Keratinocyte (primary cell): ENCODE measurements around the gene SMARCA2. TPM values are rescaled to one million over a fixed set of nuclear protein-coding genes. Genes with fewer than 3 reads are reported as not detected.

Experiments
- DNase-seq: peaks from one replicate; pipeline ENCODE4 v3.0.0-alpha.2; 2011; ENCODE audit warnings: low read depth, missing footprints, low spot score
- FAIRE-seq: peaks from 2 replicates; lab custom pipeline; 2011; peaks lifted over from hg19 to GRCh38; lab: Jason Lieb, UNC
- H2AFZ ChIP-seq: 2 replicates; pipeline ENCODE4 v1.6.0; 2012; ENCODE audit warnings: low read length, control low read depth, inconsistent platforms; ENCODE audit not compliant: control insufficient read depth
- H3K27ac ChIP-seq: 2 replicates; pipeline ENCODE4 v1.5.1; 2011; ENCODE audit warnings: low read length; ENCODE audit not compliant: control insufficient read depth, insufficient read depth
- H3K27me3 ChIP-seq: 3 replicates; pipeline ENCODE4 v1.6.0; 2011; ENCODE audit warnings: low read length; ENCODE audit not compliant: control insufficient read depth, insufficient read depth; ENCODE audit errors: extremely low read depth
- H3K36me3 ChIP-seq, 2 experiments: 2 replicates in 1 of 2; 3 replicates in 1 of 2; pipeline ENCODE4 v1.5.1; 2011; ENCODE audit warnings: low read length in 2 of 2, mild to moderate bottlenecking in 1 of 2; ENCODE audit not compliant: control insufficient read depth in 2 of 2, insufficient read depth in 2 of 2; ENCODE audit errors: extremely low read depth in 1 of 2
- H3K4me1 ChIP-seq: 3 replicates; pipeline ENCODE4 v1.5.1; 2011; ENCODE audit warnings: low read length; ENCODE audit not compliant: control insufficient read depth, insufficient read depth; ENCODE audit errors: extremely low read depth
- H3K4me2 ChIP-seq: 3 replicates; pipeline ENCODE4 v1.6.0; 2011; ENCODE audit warnings: low read depth, low read length; ENCODE audit not compliant: control insufficient read depth, insufficient read depth; ENCODE audit errors: extremely low read depth
- H3K4me3 ChIP-seq, 3 experiments: fragments of 200-600 bp in 1 of 3; sonication (generic) in 1 of 3; 2 replicates in 2 of 3; 3 replicates in 1 of 3; pipeline ENCODE4 v1.5.1; 2011 to 2016; ENCODE audit warnings: low read length in 3 of 3, mild to moderate bottlenecking in 3 of 3, control low read depth in 2 of 3, inconsistent platforms in 1 of 3, low read depth in 1 of 3, mixed read lengths in 1 of 3, mixed run types in 1 of 3, moderate library complexity in 1 of 3; ENCODE audit not compliant: control insufficient read depth in 2 of 3, insufficient read depth in 2 of 3; ENCODE audit errors: extremely low read depth in 1 of 3
- H3K79me2 ChIP-seq: 2 replicates; pipeline ENCODE4 v1.6.0; 2012; ENCODE audit warnings: low read length; ENCODE audit not compliant: control insufficient read depth, insufficient read depth
- H3K9ac ChIP-seq: 3 replicates; pipeline ENCODE4 v1.6.0; 2011; ENCODE audit warnings: low read length; ENCODE audit not compliant: control insufficient read depth, insufficient read depth; ENCODE audit errors: extremely low read depth
- H3K9me1 ChIP-seq: 3 replicates; pipeline ENCODE4 v1.6.0; 2011; ENCODE audit warnings: low read length; ENCODE audit not compliant: control insufficient read depth, insufficient read depth; ENCODE audit errors: extremely low read depth
- H3K9me3 ChIP-seq: 2 replicates; pipeline ENCODE4 v1.5.1; 2012; ENCODE audit warnings: low read depth, low read length; ENCODE audit not compliant: control insufficient read depth
- H4K20me1 ChIP-seq: 3 replicates; pipeline ENCODE4 v1.6.0; 2011; ENCODE audit warnings: low read length; ENCODE audit not compliant: control insufficient read depth, insufficient read depth; ENCODE audit errors: extremely low read depth
- CTCF ChIP-seq, 3 experiments: IDR thresholded peaks in 1 of 3; conservative IDR thresholded peaks in 1 of 3; optimal IDR thresholded peaks in 1 of 3; 2 replicates in 2 of 3; 3 replicates in 1 of 3; pipeline versions ENCODE3 to v1.5.1; 2011; ENCODE audit warnings: low read length in 3 of 3, mild to moderate bottlenecking in 3 of 3, moderate library complexity in 2 of 3, control low read depth in 1 of 3, inconsistent platforms in 1 of 3; ENCODE audit not compliant: insufficient read depth in 2 of 3; ENCODE audit errors: extremely low read depth in 1 of 3
- EZH2 ChIP-seq: IDR thresholded peaks from one replicate; pipeline ENCODE4 v1.6.1; 2012; ENCODE audit warnings: inconsistent platforms, mild to moderate bottlenecking, low read length, moderate library complexity
- dilution Hi-C: fragments of 300-500 bp; cut with MboI; formaldehyde crosslinking; loops from one replicate; pipeline ENCODE4 v1.7.0; 2020; ENCODE audit warnings: low sequenced_read_pairs; ENCODE audit not compliant: extremely low pct_ligation_motif_present
- polyA plus RNA-seq, 5 experiments: library from polyadenylated mRNA; depleted of rRNA in 3 of 5; stranded (reverse) in 3 of 5; stranded (forward) in 1 of 5; unstranded in 1 of 5; fragments of >200 nt; gene quantifications; 1 replicate in 1 of 5; 2 replicates in 3 of 5; 3 replicates in 1 of 5; pipeline versions ENCODE4 v1.2.1 to v1.2.3, GENCODE V29; 2011 to 2012; ENCODE audit warnings: missing spikeins in 2 of 5, low read depth in 1 of 5, low replicate concordance in 1 of 5

SMARCA2 gene
- polyA plus RNA-seq, 1 donor (not counting 4 experiments of a cell fraction or from before 2014, with no cell fraction given), result 39.0 TPM

GRCh38 chr9:2018162-2018643 is 3.1 kb downstream of the SMARCA2 start:
- Histone ChIP-seq H3K4me2 (peak overlapping the region; percentile 99), H2AFZ (peak overlapping the region; percentile 97), H3K9me3 (no peaks in the 10 kb centered on the region), H4K20me1 (no peaks in the 10 kb centered on the region), H3K79me2 (peaks cover 40% of the 10 kb centered on the region), H3K4me1 (peaks cover 16% of the 10 kb centered on the region), H3K27me3 (no peaks in the 10 kb centered on the region), H3K36me3 (no peaks in the 10 kb centered on the region), H3K9ac (peak overlapping the region; percentile 86), H3K4me3 (peak overlapping the region; percentile 79 to 91 (median 90)), H3K27ac (peak overlapping the region; percentile 85), H3K9me1 (no peaks in the 10 kb centered on the region)
- DNase-seq, result no peak
- no peak for FAIRE-seq
- dilution Hi-C loops, result no loop called here
- TF ChIP-seq CTCF (optimal IDR thresholded peaks at IDR 0.05 in 1 of 3, IDR thresholded peaks at IDR 0.05 in 1 of 3, conservative IDR thresholded peaks at IDR 0.05 in 1 of 3; ENCODE audit: extremely low read depth in 1 of 3, insufficient read depth in 2 of 3, low read length in 3 of 3), result no peak

- dilution Hi-C loops, result no loop called here
- TF ChIP-seq EZH2, result no peak
- peaks cover 15% of the 10 kb centered on the region for H3K4me1 ChIP-seq
- peak overlapping the region; percentile 99 for H3K4me2 ChIP-seq
- peak overlapping the region; percentile 86 for H3K9ac ChIP-seq
- H4K20me1 ChIP-seq, result no peaks in the 10 kb centered on the region
- no peaks in the 10 kb centered on the region for H3K27me3 ChIP-seq
- H3K9me3 ChIP-seq, result no peaks in the 10 kb centered on the region
- DNase-seq, result no peak
- H2AFZ ChIP-seq, result no peak overlapping the region
- FAIRE-seq, result no peak
- H3K4me3 ChIP-seq, result peak overlapping the region; percentile 79 to 91 (median 90)
- peaks cover 40% of the 10 kb centered on the region for H3K79me2 ChIP-seq
- no peaks in the 10 kb centered on the region for H3K9me1 ChIP-seq
- peak overlapping the region; percentile 85 for H3K27ac ChIP-seq
- H3K36me3 ChIP-seq, result no peaks in the 10 kb centered on the region
Observed at GRCh38 chr9:2018764-2019558, 3.8 kb downstream of the SMARCA2 start.
